Vagina (tissue), 2 donors: ENCODE data around the gene INPP4B. TPM values are rescaled to one million over a fixed set of nuclear protein-coding genes. Genes with fewer than 3 reads are reported as not detected.

ENCODE experiments used
- DNase-seq, 2 donors: peaks; one replicate each; pipeline ENCODE4 v3.0.0-alpha.2; 2017; ENCODE audit errors: extremely low spot score in 2 of 2
- H3K27ac ChIP-seq: fragments of 200-600 bp; sonication (generic); one replicate; pipeline ENCODE4 v1.5.1; 2019
- H3K27me3 ChIP-seq: fragments of 200-600 bp; sonication (generic); one replicate; pipeline ENCODE4 v1.5.1; 2019
- H3K36me3 ChIP-seq, 2 donors: fragments of 200-600 bp; sonication (generic); one replicate each; pipeline ENCODE4 v1.5.1; 2017 to 2019
- H3K4me1 ChIP-seq: fragments of 200-600 bp; sonication (generic); one replicate; pipeline ENCODE4 v1.5.1; 2019
- H3K4me3 ChIP-seq, 2 donors: fragments of 200-600 bp; sonication (generic); 1 replicate in 1 of 2; 2 replicates in 1 of 2; pipeline ENCODE4 v1.5.1; 2016 to 2019
- H3K9me3 ChIP-seq: fragments of 200-600 bp; sonication (generic); one replicate; pipeline ENCODE4 v1.5.1; 2019
- POLR2A ChIP-seq, 2 donors: fragments of 450-650 bp; IDR thresholded peaks; one replicate each; pipeline ENCODE4 v1.6.1; 2017; ENCODE audit warnings: antibody characterized with exemption in 2 of 2, mild to moderate bottlenecking in 2 of 2, moderate library complexity in 2 of 2
- POLR2AphosphoS5 ChIP-seq, 2 donors: sonication (generic); formaldehyde crosslinking; IDR thresholded peaks; one replicate each; pipeline ENCODE4 v1.9.0; 2017; ENCODE audit warnings: antibody characterized with exemption in 2 of 2, mild to moderate bottlenecking in 2 of 2, low read depth in 1 of 2; ENCODE audit not compliant: insufficient read depth in 1 of 2
- intact Hi-C: fragments of 100-400 bp; cut with DNase I; formaldehyde crosslinking; loops from one replicate; pipeline ENCODE4 v1.15.1; 2023
- total RNA-seq: library from RNA; depleted of rRNA; stranded (reverse); fragments of >200 nt; gene quantifications from one replicate; pipeline ENCODE4 v1.2.3, GENCODE V29; 2016
- TF ChIP-seq, protein P1 (sequence below), 3 experiments: fragments of 450-650 bp in 2 of 3; fragments of 200-600 bp in 1 of 3; sonication (generic) in 1 of 3; IDR thresholded peaks; one replicate each; pipeline ENCODE4 v1.5.1; 2017 to 2019; ENCODE audit warnings: antibody characterized with exemption in 3 of 3, mild to moderate bottlenecking in 2 of 3, moderate library complexity in 2 of 3

The INPP4B gene
- total RNA-seq, 1 donor from 2014 or later, result 21.1 TPM

DNA sequence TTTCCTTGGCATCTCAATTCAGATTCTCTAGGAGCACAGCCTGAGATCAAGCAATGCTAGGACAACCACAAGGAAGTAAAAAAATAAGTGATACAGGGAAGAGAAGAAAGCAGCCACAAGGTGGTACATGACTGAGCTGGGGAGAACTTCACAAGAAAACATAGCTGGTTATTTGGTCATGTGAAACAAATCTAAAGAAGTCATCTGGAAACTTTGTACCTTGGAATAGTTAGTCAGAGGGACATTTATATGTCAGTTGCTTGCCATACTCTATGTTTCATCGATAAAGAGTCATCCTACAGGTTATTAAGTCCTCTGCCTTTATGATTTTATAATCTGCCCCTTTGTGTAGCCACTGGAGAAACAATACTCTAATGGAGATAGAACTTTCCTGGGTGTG lies 634.7 kb downstream of the INPP4B start:
- DNase-seq, result no peak
- Histone ChIP-seq H3K27ac (no peak overlapping the region), H3K27me3 (no peaks in the 10 kb centered on the region), H3K36me3 (no peaks in the 10 kb centered on the region), H3K4me1 (no peaks in the 10 kb centered on the region), H3K9me3 (no peaks in the 10 kb centered on the region), H3K4me3 (no peak overlapping the region)
- TF ChIP-seq, protein P1, sequence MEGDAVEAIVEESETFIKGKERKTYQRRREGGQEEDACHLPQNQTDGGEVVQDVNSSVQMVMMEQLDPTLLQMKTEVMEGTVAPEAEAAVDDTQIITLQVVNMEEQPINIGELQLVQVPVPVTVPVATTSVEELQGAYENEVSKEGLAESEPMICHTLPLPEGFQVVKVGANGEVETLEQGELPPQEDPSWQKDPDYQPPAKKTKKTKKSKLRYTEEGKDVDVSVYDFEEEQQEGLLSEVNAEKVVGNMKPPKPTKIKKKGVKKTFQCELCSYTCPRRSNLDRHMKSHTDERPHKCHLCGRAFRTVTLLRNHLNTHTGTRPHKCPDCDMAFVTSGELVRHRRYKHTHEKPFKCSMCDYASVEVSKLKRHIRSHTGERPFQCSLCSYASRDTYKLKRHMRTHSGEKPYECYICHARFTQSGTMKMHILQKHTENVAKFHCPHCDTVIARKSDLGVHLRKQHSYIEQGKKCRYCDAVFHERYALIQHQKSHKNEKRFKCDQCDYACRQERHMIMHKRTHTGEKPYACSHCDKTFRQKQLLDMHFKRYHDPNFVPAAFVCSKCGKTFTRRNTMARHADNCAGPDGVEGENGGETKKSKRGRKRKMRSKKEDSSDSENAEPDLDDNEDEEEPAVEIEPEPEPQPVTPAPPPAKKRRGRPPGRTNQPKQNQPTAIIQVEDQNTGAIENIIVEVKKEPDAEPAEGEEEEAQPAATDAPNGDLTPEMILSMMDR (IDR thresholded peaks at IDR 0.05), result no peak
- no peak for TF ChIP-seq POLR2AphosphoS5 (IDR thresholded peaks at IDR 0.05; ENCODE audit: insufficient read depth in 1 of 2, low read depth in 1 of 2)
- TF ChIP-seq POLR2A (IDR thresholded peaks at IDR 0.05), result no peak
- intact Hi-C loops, result no loop called here

DNA sequence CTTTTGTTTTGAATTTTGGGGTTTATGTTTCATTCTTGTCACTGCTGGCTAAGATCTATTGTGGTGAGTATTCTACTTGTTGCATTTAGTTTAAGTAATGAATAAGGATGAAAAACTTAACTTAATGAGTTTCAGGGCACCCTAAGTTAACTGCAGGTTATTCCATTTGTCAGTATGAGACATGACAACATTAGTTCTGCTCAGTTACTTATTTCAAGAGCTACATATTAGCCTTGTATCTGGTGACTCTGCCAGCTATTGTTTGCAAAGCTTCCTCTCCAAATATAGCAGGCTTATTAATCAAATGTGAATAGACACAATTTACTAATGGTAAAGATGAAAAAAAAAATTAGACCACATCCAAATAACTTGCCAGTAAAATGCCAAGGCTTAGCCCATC lies 642.6 kb downstream of the INPP4B start:
- DNase-seq, result no peak

GRCh38 chr4:142202404-142203332 lies 643.4 kb downstream of the INPP4B start:
- DNase-seq, result no peak
- H3K27me3 ChIP-seq, result no peaks in the 10 kb centered on the region
- no peak overlapping the region for H3K4me3 ChIP-seq
- no peaks in the 10 kb centered on the region for H3K36me3 ChIP-seq
- TF ChIP-seq POLR2A (IDR thresholded peaks at IDR 0.05), result no peak
- TF ChIP-seq, protein P1 (IDR thresholded peaks at IDR 0.05), result no peak
- TF ChIP-seq POLR2AphosphoS5 (IDR thresholded peaks at IDR 0.05; ENCODE audit: insufficient read depth in 1 of 2, low read depth in 1 of 2), result no peak
- intact Hi-C loops, result no loop called here
- H3K9me3 ChIP-seq, result no peaks in the 10 kb centered on the region
- H3K4me1 ChIP-seq, result no peaks in the 10 kb centered on the region
- no peak overlapping the region for H3K27ac ChIP-seq

More for the DNA sequence above, 642.6 kb downstream of the INPP4B start:
- H3K4me1 ChIP-seq, result no peaks in the 10 kb centered on the region
- no peaks in the 10 kb centered on the region for H3K27me3 ChIP-seq
- H3K9me3 ChIP-seq, result no peaks in the 10 kb centered on the region
- H3K4me3 ChIP-seq, result no peak overlapping the region
- H3K36me3 ChIP-seq, result no peaks in the 10 kb centered on the region
- TF ChIP-seq POLR2AphosphoS5 (IDR thresholded peaks at IDR 0.05; ENCODE audit: insufficient read depth in 1 of 2, low read depth in 1 of 2) (no peak), POLR2A (IDR thresholded peaks at IDR 0.05) (no peak)
- TF ChIP-seq, protein P1 (IDR thresholded peaks at IDR 0.05), result no peak
- no peak overlapping the region for H3K27ac ChIP-seq
- intact Hi-C loops, result no loop called here

- TF ChIP-seq, protein P1 (IDR thresholded peaks at IDR 0.05), result no peak
- TF ChIP-seq POLR2A (IDR thresholded peaks at IDR 0.05), result no peak
- Histone ChIP-seq H3K27ac (no peak overlapping the region), H3K4me3 (no peak overlapping the region), H3K36me3 (no peaks in the 10 kb centered on the region), H3K9me3 (no peaks in the 10 kb centered on the region), H3K27me3 (no peaks in the 10 kb centered on the region), H3K4me1 (no peaks in the 10 kb centered on the region)
- DNase-seq, result no peak
- intact Hi-C loops, result no loop called here
Measured at GRCh38 chr4:142201041-142201440, 645.1 kb downstream of the INPP4B start.

- Histone ChIP-seq H3K36me3 (no peaks in the 10 kb centered on the region), H3K27ac (no peak overlapping the region), H3K4me3 (no peak overlapping the region), H3K9me3 (no peaks in the 10 kb centered on the region), H3K4me1 (no peaks in the 10 kb centered on the region), H3K27me3 (no peaks in the 10 kb centered on the region)
- intact Hi-C loops, result no loop called here
- no peak for DNase-seq
- no peak for TF ChIP-seq POLR2A (IDR thresholded peaks at IDR 0.05)
- TF ChIP-seq, protein P1 (IDR thresholded peaks at IDR 0.05), result no peak
- TF ChIP-seq POLR2AphosphoS5 (IDR thresholded peaks at IDR 0.05; ENCODE audit: insufficient read depth in 1 of 2, low read depth in 1 of 2), result no peak
Measured at GRCh38 chr4:142194905-142195304, 651.2 kb downstream of the INPP4B start.
